ENCODE data around the gene ERF. TPM values are rescaled to one million over a fixed set of nuclear protein-coding genes. Genes with fewer than 3 reads are reported as not detected.
A peak's percentile ranks its signal among the peaks of the same experiment; 100 is the strongest.

ERF gene
- total and polyA plus RNA-seq, 10 of the 15 experiments (the other 5 are each of a cell fraction or from before 2014, with no cell fraction given), result 0.02 to 51.8 (median 14.4) TPM

DNA sequence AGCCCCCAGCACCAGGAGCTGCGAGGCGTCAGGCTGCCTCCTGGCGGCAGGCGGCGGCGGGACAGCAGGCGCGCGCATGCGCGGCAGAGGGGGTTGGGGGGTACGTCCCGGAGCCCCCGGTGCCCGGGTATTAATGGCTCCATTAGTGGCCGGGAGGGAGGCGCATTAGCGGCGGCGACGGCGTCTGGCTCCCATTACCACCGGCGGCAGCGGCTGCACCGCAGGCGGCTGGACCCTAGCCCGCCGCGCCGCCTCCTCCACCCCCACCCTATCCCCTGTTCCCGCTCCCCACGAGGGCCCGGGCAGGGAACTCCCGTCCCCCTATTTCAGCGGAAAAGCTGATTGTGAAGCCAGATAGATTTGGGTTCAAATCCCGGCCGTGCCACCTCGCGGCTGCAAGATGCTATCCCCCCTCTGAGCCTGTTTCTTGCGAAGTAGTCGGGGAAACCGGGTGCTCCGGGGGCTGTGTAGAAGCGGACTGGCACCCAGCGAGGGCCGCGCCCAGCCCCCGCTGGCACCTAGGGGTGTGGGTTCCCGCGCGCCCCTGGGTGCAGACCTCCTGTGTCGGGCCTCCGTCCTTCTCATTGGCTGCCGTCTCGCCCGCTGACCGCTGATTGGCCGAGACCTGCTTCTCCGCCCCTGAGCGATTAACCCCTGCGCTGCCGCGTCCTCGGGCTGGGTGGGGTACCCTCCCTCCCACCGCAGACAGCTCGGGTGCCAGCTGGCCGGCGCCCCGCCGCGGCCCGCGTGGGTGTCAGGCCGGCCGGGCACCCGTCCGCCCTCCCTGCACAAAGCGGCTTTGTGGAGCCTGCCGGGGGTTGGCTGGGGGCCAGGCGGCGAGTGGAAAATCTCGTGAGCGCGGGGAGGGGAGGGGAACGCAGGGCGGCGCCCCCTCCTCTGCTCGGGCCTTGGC, 25.2 kb upstream of the ERF start:
- Histone ChIP-seq H2AFZ (ENCODE audit: control insufficient read depth, low read depth, low read length) (peak overlapping the region; percentile 66), H3K4me2 (ENCODE audit: control insufficient read depth, insufficient read depth) (peak overlapping the region; percentile 97), H4K20me1 (ENCODE audit: control insufficient read depth, insufficient read depth) (no peaks in the 10 kb centered on the region), H3K9me3 (replicated peaks; ENCODE audit: control insufficient read depth, insufficient read depth, low read length) (no peaks in the 10 kb centered on the region), H3K27ac (ENCODE audit: control insufficient read depth, insufficient read depth) (peak overlapping the region; percentile 55), H3K4me1 (ENCODE audit: control insufficient read depth, insufficient read depth, low read length) (peaks cover 49% of the 10 kb centered on the region), H3K9ac (ENCODE audit: control insufficient read depth, insufficient read depth, low read length) (peak overlapping the region; percentile 45), H3K79me2 (ENCODE audit: control insufficient read depth, insufficient read depth, low read length) (peaks cover 31% of the 10 kb centered on the region), H3K27me3 (replicated peaks in 1 of 2; ENCODE audit: control insufficient read depth in 2 of 2, insufficient read depth in 2 of 2, low read length in 1 of 2) (no peaks in the 10 kb centered on the region), H3K36me3 (ENCODE audit: control insufficient read depth in 2 of 2, insufficient read depth in 2 of 2, low read length in 1 of 2) (no peaks in the 10 kb centered on the region; a peak in 1 of 4 replicates), H3K4me3 (peak overlapping the region; percentile 98)
- in situ Hi-C loops (cut with MboI) (loop anchor here (5.0 kb wide), 1 partner anchor 148 kb away; the partner anchor contains the start of gene POU2F2), intact Hi-C loops (cut with micrococcal nuclease; ENCODE audit: unreplicated experiment) (loop anchor here (2.0 to 5.0 kb wide), 5 partner anchors 35 to 173 kb away; partner anchors contain the start of genes POU2F2 and ZNF526)
- ChIA-PET POLR2A (interaction anchor here (0.8 to 5.1 kb wide), 6 partner anchors 10 to 148 kb away, joined by 3 to 51 read pairs (median 5); partner anchors contain the start of genes CIC, GSK3A and POU2F2), SMC1A (ENCODE audit: uncharacterized antibody, unreplicated experiment) (interaction anchor here (0.8 to 5.1 kb wide), 15 partner anchors 10 to 171 kb away, joined by 3 to 70 read pairs (median 4); partner anchors contain the start of genes CIC, GSK3A, PAFAH1B3 and POU2F2), RAD21 (ENCODE audit: unreplicated experiment) (interaction anchor here (0.6 to 5.5 kb wide), 13 partner anchors 10 to 171 kb away, joined by 3 to 82 read pairs (median 5); partner anchors contain the start of genes CIC, GSK3A and ZNF526), CTCF (interaction anchor here (0.8 to 6.7 kb wide), 28 partner anchors 10 to 176 kb away, joined by 3 to 111 read pairs (median 6); partner anchors contain the start of genes CIC, ERF, GSK3A and POU2F2)
- FAIRE-seq (peak; percentile 93), ATAC-seq (peak; percentile 77), DNase-seq (ENCODE audit: low read depth, low spot score) (peak; percentile 74)
- no TSS peak for BruUV-seq (replicated peaks)
- 1% methylated on average over 70 of the region's 89 CpGs for WGBS (ENCODE audit: insufficient coverage, insufficient replicate concordance, low lambda C conversion rate, missing lambda C conversion rate)
- TF ChIP-seq LARP7 (IDR thresholded peaks at IDR 0.05) (peak; percentile 80), ZNF384 (IDR thresholded peaks at IDR 0.05; ENCODE audit: borderline replicate concordance, low read depth, low read length) (no peak), POLR2AphosphoS2 (IDR thresholded peaks at IDR 0.05; ENCODE audit: low read depth, low read length) (peak; percentile 89), WRNIP1 (IDR thresholded peaks at IDR 0.05; ENCODE audit: borderline replicate concordance, low read depth, low read length) (no peak), PBX3 (IDR thresholded peaks at IDR 0.05; ENCODE audit: insufficient replicate concordance, low read depth, low read length) (no peak), NR2F1 (conservative IDR thresholded peaks at IDR 0.05) (peak; percentile 65), ZNF217 (IDR thresholded peaks at IDR 0.05) (peak; percentile 74), E4F1 (IDR thresholded peaks at IDR 0.05; ENCODE audit: borderline replicate concordance, partially characterized antibody) (peak; percentile 35), YY1 (IDR thresholded peaks at IDR 0.05; ENCODE audit: low read depth, low read length) (peak; percentile 73), TAF1 (IDR thresholded peaks at IDR 0.05; ENCODE audit: borderline replicate concordance, low read depth, low read length) (no peak), ZSCAN29 (IDR thresholded peaks at IDR 0.05) (no peak), PAX8 (IDR thresholded peaks at IDR 0.05) (no peak)
- TF ChIP-seq, protein P1, sequence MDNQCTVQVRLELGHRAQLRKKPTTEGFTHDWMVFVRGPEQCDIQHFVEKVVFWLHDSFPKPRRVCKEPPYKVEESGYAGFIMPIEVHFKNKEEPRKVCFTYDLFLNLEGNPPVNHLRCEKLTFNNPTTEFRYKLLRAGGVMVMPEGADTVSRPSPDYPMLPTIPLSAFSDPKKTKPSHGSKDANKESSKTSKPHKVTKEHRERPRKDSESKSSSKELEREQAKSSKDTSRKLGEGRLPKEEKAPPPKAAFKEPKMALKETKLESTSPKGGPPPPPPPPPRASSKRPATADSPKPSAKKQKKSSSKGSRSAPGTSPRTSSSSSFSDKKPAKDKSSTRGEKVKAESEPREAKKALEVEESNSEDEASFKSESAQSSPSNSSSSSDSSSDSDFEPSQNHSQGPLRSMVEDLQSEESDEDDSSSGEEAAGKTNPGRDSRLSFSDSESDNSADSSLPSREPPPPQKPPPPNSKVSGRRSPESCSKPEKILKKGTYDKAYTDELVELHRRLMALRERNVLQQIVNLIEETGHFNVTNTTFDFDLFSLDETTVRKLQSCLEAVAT (IDR thresholded peaks at IDR 0.05), result no peak
- TF ChIP-seq, protein P2, sequence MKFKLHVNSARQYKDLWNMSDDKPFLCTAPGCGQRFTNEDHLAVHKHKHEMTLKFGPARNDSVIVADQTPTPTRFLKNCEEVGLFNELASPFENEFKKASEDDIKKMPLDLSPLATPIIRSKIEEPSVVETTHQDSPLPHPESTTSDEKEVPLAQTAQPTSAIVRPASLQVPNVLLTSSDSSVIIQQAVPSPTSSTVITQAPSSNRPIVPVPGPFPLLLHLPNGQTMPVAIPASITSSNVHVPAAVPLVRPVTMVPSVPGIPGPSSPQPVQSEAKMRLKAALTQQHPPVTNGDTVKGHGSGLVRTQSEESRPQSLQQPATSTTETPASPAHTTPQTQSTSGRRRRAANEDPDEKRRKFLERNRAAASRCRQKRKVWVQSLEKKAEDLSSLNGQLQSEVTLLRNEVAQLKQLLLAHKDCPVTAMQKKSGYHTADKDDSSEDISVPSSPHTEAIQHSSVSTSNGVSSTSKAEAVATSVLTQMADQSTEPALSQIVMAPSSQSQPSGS (IDR thresholded peaks at IDR 0.05; ENCODE audit: low read length), result no peak
- TF ChIP-seq, protein P3, sequence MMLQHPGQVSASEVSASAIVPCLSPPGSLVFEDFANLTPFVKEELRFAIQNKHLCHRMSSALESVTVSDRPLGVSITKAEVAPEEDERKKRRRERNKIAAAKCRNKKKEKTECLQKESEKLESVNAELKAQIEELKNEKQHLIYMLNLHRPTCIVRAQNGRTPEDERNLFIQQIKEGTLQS (IDR thresholded peaks at IDR 0.05; ENCODE audit: borderline replicate concordance, extremely low read depth, low read depth, low read length), result no peak
